ENCODE data around the gene TMPRSS5. TPM values are rescaled to one million over a fixed set of nuclear protein-coding genes. Genes with fewer than 3 reads are reported as not detected.
A peak's percentile ranks its signal among the peaks of the same experiment; 100 is the strongest.

TMPRSS5 gene
- polyA plus RNA-seq, 1 donor: 1.6 TPM

DNA sequence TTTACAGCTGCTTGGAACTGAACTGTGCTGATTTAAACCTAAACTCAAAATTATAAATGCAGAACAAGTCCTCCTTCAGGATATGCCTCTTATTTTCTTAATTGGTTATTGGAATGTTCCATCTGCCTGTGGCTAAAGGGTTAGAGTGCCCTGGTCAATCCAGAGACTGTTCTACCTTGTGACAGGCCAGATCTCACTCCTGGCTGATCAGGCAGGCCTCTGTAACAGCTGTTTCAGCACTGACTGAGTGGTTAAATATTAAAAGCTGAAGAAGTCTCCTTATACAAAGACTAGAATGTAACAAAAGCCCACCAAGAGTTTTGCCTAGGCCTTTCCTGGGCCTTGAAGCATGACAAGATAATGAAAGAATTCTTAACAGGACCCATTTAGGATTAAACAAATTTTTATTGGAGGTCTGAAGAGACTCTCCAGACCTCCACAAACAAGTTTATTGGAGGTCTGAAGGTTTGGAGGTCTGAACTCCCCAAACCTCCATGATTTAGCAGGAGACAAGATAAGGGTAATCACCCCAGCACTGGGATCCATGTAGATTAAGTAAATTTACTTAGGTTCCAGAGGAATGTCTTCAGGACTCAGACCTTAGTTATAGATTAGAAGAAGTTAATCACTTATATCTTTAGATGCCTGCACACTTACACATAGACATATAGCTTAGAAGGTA is 35.8 kb downstream of the TMPRSS5 start:
- no peak for DNase-seq

DNA sequence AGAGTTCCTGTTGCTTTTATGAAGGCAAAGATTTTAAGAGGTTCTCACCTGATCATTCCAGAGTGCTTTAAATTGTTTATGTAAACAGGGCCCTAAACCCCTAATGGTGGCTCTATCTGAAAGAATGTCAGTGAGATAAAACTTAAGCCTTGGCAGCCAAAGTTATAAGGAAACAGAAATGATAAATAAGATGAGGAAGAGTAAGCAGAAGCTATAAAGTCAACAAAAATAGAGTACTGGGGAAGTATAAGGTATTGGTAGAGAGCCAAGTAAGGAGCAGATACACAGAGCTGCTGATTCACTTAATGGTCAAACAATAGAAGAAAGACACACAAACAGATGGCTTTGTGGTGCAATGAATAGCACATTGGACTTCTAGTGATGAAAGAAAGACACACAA is 37.9 kb downstream of the TMPRSS5 start:
- no peak for DNase-seq

DNA sequence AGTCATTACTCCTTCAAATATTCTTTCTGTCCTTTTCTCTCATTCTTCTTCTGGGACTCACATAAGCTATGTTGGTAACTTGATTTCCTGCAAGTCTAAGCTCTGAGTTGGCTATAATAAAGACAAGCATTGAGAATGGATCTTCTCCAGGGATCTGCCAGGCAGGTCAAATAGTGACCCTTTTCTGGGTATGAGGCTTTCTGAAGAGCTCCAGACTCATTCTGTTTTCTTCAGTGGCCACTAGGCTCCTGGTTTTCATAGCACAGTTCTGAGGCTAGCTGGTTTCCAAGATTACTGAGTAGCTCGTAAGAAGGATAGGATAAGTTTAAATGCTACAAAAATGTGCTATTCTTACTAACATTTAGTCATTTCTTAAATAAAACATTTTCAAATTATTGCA is 38.3 kb downstream of the TMPRSS5 start:
- DNase-seq: no peak

DNA sequence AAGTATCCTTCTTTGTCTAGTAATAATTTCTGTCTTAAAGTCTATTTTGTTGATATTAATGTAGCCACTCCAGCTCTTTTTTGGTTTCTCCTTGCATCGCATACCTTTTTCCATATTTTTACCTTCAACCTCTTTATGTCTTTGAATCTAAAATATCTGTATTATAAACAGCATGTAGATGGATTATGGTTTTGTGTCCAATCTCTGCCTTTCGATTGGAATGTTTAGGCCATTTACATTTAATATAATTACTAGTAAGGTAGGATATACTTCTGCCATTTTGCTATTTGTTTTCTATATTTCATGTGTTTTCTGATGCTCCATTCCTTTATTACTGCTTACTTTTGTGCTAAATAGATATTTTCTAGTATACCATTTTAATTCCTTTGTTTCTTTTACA is 39.5 kb downstream of the TMPRSS5 start:
- no peak for DNase-seq

DNA sequence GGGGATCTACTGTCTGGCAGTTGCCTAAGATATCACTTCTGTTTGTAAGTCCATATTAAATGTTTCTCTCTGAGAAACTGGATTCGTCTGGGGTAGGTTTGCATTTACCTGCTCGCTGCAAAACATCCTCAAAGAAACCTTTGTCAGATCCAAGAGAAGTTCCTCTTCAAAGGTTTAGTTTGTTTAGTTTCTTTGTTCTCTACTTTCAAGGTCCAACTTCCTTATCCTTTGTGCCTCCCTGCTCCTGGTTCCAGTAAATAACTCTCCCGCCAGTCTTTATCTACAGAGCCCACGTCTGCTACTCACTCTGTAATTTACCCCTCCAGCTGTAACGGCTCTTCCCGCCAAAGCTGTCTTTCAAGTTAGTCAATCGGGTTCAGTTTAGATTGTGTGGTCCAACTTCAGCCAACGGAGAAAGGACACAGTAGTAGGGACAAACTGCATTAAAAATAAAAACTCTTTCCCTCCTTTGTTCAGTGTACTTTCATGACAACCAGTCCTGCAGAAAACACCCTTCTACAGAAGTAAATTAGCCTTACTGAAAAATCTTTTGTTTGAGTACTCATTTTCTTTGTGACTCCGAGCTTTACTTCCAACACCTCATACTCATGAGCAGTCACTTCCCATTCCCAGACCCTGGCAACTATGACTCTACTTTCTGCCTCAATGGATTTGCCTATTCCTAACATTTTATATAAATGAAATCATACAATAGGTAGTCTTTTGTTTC is 41.0 kb downstream of the TMPRSS5 start:
- no peak for DNase-seq

DNA sequence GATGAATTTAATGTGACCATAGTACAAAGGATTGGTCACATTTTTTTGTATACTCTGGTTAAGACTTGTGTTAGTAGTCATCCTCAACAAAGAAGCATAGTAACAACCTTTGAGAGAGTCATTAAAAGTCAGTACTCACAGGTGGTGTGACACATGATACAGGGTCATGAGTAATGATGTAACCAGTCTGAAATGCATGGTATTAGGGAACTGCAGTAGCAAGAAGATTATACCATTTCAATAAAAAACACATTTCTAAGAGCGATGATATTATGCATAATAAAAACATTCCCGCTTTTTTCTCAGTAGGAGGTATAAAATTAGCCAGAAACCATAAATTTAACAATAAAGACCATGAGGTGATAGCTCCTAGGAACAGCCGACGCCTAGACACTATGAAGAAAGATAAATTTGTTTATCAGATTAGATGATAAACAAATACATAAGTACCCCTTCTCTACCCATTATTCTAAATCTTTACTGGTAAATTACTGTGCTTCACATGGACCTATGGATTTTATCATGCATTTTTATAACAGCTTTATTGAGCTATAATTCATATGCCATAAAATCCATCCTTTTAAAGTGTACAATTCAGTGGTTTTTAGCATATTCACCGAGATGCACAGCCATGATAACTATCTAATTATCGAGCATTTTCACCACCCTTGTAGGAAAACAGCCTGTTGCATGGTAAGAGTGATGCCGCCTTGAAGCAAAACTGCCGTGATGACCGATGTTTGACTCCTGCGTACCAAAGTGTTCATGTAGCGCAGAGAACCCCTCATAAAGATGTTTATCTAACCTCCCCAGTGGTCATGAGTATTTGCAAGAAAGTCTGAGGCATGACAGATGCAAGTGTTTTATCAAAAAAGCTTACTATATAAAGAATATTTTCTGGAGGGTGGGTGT is 41.8 kb downstream of the TMPRSS5 start:
- DNase-seq: no peak

DNA sequence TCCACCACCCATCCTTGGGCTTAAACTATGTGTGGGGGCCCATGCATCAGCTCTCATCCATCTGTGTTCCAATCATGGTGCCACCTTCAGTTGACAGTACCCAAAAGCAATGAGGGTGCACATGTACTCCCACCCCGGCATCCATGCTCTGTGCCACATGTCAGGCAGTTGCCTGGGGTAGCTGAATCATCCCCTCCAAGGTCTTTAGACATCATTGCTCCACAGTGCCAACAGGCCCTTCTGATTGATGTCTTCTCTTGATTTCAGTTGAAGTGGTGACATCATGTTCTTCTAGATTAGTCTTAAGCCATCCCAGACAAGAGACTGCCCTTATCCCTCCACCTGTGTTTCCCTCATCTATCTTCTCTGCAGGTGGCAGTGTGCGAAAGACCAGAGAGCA is 42.5 kb downstream of the TMPRSS5 start:
- DNase-seq: no peak

DNA sequence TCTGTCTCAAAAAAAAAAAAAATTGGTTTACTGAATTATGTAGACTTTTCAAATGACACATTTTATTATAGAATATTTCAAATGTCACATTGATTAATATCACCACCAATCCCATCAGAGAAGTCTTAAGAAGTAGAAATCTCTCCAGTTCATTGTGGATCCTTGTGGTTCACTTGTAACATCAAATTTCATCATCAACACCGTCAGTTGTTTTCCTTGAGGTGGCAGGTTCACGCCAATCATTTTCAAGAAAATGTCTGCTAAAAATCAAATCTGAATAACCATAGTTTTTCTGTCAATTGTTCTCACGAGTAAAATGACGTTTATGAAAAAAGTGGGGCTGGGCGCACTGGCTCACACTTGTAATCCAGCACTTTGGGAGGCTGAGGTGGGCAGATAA is 50.3 kb downstream of the TMPRSS5 start:
- no peak for DNase-seq

DNA sequence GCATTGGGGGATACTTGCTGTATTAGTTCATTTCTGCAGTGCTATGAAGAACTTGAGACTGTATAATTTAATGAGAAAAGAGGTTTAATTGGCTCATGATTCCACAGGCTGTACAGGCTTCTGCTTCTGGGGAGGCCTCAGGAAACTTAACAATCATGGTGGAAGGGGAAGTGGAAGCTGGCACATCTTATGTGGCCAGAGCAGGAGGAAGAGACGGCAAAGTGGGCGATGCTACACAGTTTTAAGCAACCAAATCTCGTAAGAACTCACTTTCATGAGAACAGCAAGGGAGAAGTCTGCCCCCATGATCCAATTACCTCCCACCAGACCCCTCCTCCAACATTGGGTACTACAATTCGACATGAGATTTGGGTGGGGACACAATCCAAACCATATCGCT is 55.1 kb downstream of the TMPRSS5 start:
- DNase-seq: no peak

DNA sequence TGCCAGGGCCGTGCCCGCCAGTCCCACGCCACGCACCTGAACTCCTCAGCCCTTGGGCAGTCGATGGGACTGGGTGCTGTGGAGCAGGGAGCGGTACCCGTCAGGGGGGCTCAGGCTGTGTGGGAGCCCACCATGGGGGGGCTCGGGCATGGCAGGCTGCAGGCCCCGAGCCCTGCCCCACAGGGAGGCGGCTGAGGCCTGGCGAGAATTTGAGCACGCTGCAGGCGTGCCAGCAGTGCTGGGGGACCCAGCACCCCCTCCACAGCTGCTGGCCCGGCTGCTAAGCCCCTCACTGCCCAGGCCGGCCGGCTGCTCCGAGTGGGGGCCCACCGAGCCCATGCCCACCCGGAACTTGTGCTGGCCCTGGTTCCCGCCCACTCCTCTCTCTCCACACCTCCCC is 56.8 kb downstream of the TMPRSS5 start:
- DNase-seq: no peak

DNA sequence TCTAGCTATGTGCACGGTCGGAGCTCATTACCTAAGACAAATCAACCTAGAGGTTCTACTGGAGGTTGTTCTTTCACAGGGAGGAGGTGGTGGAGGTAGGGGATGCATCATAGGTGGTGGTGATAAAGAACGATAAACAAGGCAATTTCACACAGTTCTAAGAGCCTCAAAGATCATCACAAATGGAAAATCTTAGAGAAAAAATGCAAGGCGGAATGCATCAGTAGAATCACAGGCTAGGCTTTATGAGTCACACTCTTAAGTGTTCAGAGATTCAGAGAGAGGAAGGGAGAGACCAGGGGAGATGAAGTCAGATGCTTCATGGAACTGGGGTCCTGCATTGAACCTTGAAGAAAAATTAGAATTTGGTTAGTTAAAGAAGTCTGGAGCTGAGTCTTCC is 58.3 kb downstream of the TMPRSS5 start:
- DNase-seq: no peak

DNA sequence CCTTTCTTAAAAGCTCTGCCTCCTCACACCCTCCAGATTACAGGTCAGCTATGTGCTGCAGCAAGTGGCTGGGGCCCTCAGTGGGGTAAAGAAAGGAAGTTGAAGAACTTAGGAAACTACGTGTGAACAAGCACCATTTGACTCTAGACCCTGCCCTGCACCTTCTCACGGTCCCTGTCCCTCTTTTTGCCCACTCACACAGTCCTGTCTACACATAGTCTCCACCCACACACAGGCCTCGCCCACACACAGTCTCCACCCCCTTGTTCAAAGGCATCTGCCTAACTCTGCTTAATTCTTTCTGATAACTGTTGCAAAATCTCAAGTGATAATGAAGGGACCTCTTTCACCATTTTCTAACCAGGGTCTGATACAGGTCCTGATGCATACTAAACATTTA is 59.0 kb downstream of the TMPRSS5 start:
- no peak for DNase-seq

DNA sequence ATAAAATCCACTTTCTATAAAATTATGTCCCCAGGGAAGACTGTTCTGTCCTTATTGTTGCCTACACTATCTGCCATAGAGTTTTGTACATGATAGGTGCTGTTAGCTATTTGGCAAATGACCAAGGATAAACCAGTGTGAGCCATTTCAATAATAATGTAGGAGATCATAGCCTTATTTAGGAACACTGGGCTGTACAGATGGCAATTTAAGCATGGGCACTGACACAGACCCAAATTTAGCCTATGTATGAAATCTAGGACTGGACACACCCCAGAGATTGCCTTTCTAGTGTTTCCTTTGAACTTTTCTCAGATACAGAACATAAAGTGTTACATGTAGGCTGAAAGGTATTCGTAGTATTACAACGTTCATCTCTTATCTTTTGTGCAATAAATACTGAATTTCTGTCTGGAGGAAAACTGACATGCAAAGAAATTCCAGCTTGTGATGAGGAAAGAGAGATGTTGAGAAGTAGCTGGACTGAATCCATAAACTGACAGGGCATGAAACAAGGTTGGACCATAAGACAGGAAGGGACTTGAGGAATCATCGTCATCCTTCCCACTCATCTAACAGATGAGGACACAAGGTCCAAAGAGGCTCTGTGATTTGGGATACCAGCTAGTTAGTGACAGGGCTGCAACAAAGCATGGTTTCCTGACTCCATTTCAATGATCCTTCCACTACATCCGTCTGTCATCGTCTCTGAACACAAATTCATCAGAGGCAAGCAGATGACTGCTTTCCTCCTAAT is 60.3 kb downstream of the TMPRSS5 start:
- no peak for DNase-seq

DNA sequence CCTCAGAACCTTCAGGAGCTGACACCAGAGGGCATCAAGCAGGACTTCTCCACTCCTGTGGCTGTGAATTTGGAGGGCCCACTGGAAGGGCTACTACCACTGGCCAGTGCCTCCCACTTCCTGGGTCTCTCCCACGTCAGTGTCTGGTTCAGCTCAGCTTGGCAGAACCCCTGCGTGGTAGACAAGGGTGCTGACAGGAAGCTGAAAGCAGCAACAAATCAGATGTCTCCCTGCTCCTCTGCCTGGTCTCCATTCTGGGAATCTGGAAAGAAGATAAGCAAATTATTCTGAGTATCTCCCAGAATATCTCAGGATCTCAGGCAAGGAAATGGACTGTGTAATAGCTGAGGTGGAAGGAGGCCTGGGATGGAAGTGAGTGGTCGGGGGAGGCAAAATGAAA is 61.5 kb downstream of the TMPRSS5 start:
- DNase-seq: no peak

DNA sequence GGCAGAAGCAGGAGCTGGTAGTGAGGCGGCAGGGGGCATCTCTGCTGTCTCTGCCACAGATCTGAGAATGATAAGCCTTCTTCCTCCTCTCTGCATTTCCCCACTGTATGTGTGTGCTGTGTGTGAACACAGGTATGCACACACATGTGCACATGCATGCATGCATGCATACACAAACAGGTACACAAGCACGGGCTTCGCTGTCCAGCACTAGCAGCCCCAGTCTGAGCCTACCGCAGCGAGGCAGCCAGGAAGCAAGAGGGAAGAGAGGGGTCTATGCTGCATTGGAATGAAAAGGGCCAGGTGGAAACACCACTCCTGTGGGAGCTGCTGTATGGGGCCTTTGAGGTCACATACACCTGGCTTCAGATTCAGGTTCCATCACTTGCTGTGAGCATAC is 62.4 kb downstream of the TMPRSS5 start:
- no peak for DNase-seq

DNA sequence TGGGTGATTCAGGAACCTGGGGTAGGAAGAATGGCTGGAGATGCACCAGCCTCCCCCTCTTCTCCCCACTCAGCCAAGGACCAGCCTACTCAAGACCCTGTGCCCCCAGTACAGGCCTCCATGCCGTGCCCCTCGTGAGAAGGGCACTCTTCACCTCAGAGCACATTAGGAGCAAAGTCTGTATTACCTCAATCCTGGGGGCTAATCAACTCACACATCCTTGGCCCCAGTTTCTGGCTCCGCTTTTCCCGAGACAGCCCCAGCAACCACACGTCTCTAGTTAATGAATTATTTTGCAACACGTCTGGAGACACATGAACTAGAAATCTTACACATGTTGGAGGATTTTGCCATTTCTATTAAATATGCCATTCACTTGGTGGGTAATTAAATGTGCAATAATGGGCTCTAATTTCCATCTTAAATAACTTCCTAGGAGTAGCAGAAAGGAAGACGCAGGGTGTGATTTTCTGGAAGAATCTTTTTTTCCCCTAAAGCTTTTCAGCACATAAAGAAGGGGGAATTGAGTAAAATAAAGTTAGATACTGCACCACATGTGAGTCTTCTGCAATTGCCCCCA is 63.0 kb downstream of the TMPRSS5 start:
- DNase-seq: no peak

DNA sequence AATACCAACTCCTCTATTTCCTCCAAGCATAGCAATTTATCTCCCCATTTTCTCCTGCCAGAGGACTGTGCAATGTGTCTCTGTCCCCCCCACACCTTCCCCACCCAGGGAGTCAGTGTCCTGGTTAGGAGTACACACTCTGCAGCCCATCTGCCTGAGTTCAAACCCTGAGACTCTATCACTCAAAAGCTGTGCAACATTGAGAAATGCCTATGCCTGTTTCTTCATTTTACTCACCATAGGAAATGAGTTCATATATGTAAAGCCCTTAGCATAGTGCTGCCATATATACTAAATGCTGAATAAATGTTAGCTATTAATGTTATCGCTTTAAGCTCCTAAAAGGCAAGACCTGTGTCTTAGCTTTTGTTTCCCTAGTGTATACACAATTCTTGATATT is 64.0 kb downstream of the TMPRSS5 start:
- DNase-seq: no peak

DNA sequence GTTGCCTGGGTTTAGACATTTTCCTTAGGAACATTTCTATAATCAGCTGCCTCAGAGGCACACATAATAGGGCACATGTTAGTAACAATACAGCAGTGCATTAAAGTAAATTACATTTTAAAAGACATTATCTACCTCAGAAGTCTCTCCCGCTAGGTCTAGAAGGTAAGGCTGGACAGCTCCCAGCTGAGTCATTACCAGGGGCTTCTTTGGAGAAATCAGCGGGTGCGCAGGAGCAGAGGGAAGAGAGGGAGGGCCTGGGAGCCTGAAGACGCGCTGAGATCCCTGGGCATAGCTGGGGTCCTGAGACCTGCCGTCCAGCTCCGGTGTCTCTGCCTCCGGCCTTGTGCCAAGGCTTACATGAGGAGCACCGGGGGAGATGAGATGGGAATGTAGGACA is 67.7 kb downstream of the TMPRSS5 start:
- DNase-seq: peak; percentile 6

DNA sequence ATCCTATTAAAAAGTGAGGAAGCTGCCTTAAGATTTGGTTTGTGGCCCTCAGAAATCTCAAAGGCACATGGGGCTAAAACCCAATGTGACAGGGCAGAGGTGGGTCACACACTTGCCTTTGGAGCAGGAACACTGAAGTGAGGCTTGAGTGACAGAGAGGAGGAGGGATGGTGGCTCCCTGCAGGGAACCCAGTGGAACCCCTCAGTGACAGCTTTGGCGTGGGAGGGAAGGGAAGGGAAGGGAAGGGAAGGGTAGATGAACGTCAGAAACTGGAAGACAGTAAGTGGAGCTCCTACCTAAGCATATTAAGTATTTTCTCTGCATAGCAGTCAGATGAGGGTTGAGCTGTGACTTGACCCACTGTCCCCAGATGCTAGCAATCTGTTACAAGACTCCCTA is 68.5 kb downstream of the TMPRSS5 start:
- no peak for DNase-seq
